Measurements from ENCODE around the gene ASTL. TPM values are rescaled to one million over a fixed set of nuclear protein-coding genes. Genes with fewer than 3 reads are reported as not detected.

The ASTL gene
- not detected for polyA plus RNA-seq

GRCh38 chr2:96138179-96139145, at the start of gene ASTL:
TSS of gene ASTL (minus strand) at chr2:96138502. CDS start at chr2:96138436, 66 bp downstream.
- H3K4me1 Mint-ChIP-seq: peaks cover 11 to 16% (median 13%) of the 10 kb centered on the region in 3 donors
- H3K4me3 Mint-ChIP-seq: peak within 1 kb of the TSS in 2 of 4 donors; percentile 17 to 53
- H3K27ac Mint-ChIP-seq: peak within 1 kb of the TSS; percentile 67 to 84 (median 83)
- no peaks in the 10 kb centered on the region for H3K9me3 Mint-ChIP-seq
- H3K36me3 Mint-ChIP-seq: no peaks in the 10 kb centered on the region
- no peaks in the 10 kb centered on the region for H3K27me3 Mint-ChIP-seq

- H3K4me1 Mint-ChIP-seq: peaks cover 0 to 3% (median 3%) of the 10 kb centered on the region in 3 donors
- no peak overlapping the region for H3K4me3 Mint-ChIP-seq
- H3K9me3 Mint-ChIP-seq: no peaks in the 10 kb centered on the region
- no peaks in the 10 kb centered on the region for H3K27me3 Mint-ChIP-seq
- H3K27ac Mint-ChIP-seq: no peak overlapping the region
- H3K36me3 Mint-ChIP-seq: peaks cover 6% of the 10 kb centered on the region
Observed at GRCh38 chr2:96186562-96186961, 48.3 kb upstream of the ASTL start.

GRCh38 chr2:96185516-96185915, 47.2 kb upstream of the ASTL start:
- peaks cover 6% of the 10 kb centered on the region for H3K36me3 Mint-ChIP-seq
- H3K9me3 Mint-ChIP-seq: no peaks in the 10 kb centered on the region
- peak overlapping the region in 1 of 3 donors; percentile 77 for H3K27ac Mint-ChIP-seq

DNA sequence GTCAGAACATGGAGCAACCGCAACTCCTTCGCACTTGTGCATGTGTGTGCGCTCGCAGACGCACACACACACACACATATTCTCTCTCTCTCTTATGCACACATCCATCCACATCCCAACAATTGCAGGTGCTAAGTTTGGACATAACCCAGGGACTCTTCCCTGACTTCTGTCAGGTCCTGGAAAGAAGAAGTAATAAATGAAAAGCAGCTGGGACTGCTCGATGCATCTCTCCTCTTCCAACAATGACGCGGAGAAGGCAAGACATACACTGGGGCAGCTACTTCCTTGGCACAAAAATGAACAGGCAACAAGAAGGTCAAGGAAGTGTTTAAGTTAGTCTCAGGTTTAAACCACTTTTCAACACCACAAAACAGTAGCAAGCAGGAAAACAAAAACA, 46.7 kb upstream of the ASTL start:
- no peaks in the 10 kb centered on the region for H3K9me3 Mint-ChIP-seq
- peaks cover 6% of the 10 kb centered on the region for H3K36me3 Mint-ChIP-seq
- H3K4me3 Mint-ChIP-seq: no peak overlapping the region
- peak overlapping the region in 1 of 3 donors; percentile 77 for H3K27ac Mint-ChIP-seq
- peaks cover 0 to 5% (median 3%) of the 10 kb centered on the region in 3 donors for H3K4me1 Mint-ChIP-seq
- H3K27me3 Mint-ChIP-seq: no peaks in the 10 kb centered on the region

More at GRCh38 chr2:96185516-96185915, 47.2 kb upstream of the ASTL start:
- no peak overlapping the region for H3K4me3 Mint-ChIP-seq
- H3K4me1 Mint-ChIP-seq: peaks cover 0 to 5% (median 3%) of the 10 kb centered on the region in 3 donors
- no peaks in the 10 kb centered on the region for H3K27me3 Mint-ChIP-seq

DNA sequence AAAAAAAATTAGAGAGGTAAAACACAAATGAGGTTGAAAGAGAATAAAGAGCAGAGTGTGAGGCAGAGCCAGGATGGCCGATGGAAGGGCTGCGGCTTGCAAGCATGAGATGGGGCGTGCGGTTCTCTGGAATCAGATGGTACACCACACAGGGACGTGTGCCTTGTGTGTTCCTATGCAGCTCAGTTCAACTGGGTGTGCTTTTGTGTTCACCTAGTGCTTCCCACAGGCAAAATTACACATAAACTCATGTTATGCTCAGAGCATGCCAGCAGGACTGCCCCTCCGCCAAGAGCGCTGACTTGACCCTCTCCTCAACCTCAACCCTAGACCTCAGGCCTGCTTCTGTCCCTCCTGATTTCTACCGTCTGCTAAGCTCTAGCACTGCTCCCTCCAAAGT, 45.9 kb upstream of the ASTL start:
- Mint-ChIP-seq H3K36me3 (peaks cover 4% of the 10 kb centered on the region), H3K27ac (no peak overlapping the region), H3K27me3 (no peaks in the 10 kb centered on the region), H3K4me3 (no peak overlapping the region), H3K9me3 (no peaks in the 10 kb centered on the region), H3K4me1 (peaks cover 0 to 5% (median 3%) of the 10 kb centered on the region in 3 donors)

DNA sequence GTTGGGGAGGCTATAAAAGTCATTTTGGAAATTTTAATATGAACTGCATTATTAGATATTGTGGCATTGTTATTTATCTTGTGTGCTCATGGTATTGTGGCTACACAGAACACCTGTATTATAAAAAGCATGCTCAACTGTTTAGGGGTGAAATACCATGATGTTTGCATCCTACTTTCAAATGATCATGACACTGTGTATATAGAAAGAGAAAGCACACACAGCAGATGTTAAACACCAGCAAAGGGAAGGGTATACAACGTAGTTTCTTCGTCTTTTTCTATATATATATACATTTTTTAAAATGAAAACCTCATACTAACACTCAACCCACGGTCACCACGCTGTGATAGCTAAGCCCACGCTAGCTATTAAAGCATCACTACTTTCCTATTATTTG, 43.2 kb upstream of the ASTL start:
- H3K36me3 Mint-ChIP-seq: peaks cover 4% of the 10 kb centered on the region
- no peak overlapping the region for H3K27ac Mint-ChIP-seq

DNA sequence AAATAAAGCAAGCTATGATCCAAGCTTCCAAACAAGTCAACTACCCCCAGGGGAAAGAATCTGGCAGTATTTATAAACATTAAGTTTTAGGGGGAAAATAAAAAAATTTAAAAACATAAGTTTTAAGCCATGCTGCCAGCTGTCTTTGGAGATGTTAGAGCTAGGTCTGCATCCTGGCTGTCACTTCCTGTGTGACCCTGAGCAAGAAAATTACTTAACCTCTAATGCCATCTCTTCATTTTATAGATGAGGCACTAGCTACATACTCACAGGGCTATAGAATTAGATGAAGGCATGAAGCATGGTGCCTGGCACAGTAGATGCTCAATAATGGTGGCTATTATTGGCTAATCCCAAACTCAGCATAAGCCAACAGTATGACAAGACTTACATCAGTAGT, 42.2 kb upstream of the ASTL start:
- Mint-ChIP-seq H3K27ac (no peak overlapping the region), H3K36me3 (peaks cover 4% of the 10 kb centered on the region), H3K9me3 (no peaks in the 10 kb centered on the region), H3K4me1 (peaks cover 0 to 6% (median 4%) of the 10 kb centered on the region in 3 donors), H3K4me3 (no peak overlapping the region), H3K27me3 (peaks cover 10% of the 10 kb centered on the region)

More for the DNA sequence above, 43.2 kb upstream of the ASTL start:
- H3K9me3 Mint-ChIP-seq: no peaks in the 10 kb centered on the region
- H3K27me3 Mint-ChIP-seq: peaks cover 3% of the 10 kb centered on the region
- no peak overlapping the region for H3K4me3 Mint-ChIP-seq
- H3K4me1 Mint-ChIP-seq: peaks cover 0 to 6% (median 4%) of the 10 kb centered on the region in 3 donors

- Mint-ChIP-seq H3K4me3 (no peak overlapping the region), H3K36me3 (peaks cover 4% of the 10 kb centered on the region), H3K27ac (no peak overlapping the region), H3K4me1 (peaks cover 0 to 6% (median 4%) of the 10 kb centered on the region in 3 donors), H3K9me3 (no peaks in the 10 kb centered on the region), H3K27me3 (peaks cover 10% of the 10 kb centered on the region)
Observed at GRCh38 chr2:96180002-96180401, 41.7 kb upstream of the ASTL start.

- Mint-ChIP-seq H3K4me3 (no peak overlapping the region), H3K36me3 (no peaks in the 10 kb centered on the region), H3K27ac (no peak overlapping the region), H3K4me1 (peaks cover 5 to 10% (median 8%) of the 10 kb centered on the region in 3 donors), H3K27me3 (peaks cover 12% of the 10 kb centered on the region), H3K9me3 (no peaks in the 10 kb centered on the region)
Observed at GRCh38 chr2:96176661-96177060, 38.4 kb upstream of the ASTL start.

GRCh38 chr2:96175951-96176350, 37.6 kb upstream of the ASTL start:
- Mint-ChIP-seq H3K4me3 (no peak overlapping the region), H3K27me3 (peaks cover 12% of the 10 kb centered on the region), H3K27ac (no peak overlapping the region), H3K36me3 (no peaks in the 10 kb centered on the region), H3K9me3 (no peaks in the 10 kb centered on the region), H3K4me1 (peaks cover 5 to 10% (median 5%) of the 10 kb centered on the region in 3 donors)

DNA sequence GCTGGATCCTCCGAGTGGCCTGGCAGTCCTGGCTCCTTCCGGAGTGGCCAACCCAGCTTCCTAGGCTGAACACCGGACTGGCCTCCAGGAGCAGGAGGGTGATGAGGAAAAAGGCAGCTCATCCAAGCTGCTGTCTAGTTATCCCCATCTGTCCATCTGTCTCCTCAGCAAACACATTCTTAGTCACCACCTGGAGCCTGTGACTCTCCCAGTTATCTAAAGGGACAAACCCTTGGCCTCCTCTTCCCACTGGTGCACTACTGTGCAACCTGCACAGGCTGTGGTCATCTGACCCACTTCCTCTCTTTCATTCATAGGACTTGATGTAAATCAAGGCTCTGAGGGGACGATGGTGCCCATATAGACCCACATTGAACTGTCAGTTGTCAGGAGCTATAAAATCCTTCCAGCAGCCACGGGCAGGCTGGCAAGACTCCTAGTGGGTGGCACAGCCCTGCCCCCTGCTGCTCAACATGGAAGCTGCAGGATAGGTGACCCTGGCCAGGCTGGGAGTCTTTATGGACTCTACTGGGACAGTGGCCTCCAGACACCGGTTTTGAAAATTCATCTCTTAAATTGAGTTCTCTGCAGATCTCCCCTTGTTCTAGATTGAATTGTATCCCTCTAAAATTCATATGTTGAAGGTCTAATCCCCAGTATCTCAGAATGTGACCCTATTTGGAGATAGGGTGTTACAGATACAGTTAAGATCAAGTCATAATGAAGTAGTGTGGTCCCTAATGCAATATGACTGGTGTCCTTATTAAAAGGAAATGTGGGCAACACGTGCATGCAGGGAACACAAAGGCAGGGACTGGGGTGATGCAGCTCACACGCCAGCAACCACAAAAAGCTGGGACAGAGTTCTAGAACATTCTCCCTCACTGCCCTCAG, 36.2 kb upstream of the ASTL start:
- Mint-ChIP-seq H3K9me3 (no peaks in the 10 kb centered on the region), H3K36me3 (no peaks in the 10 kb centered on the region), H3K4me1 (peaks cover 5 to 6% (median 5%) of the 10 kb centered on the region in 3 donors), H3K4me3 (no peak overlapping the region), H3K27me3 (peaks cover 12% of the 10 kb centered on the region), H3K27ac (peak overlapping the region in 1 of 3 donors; percentile 1)

DNA sequence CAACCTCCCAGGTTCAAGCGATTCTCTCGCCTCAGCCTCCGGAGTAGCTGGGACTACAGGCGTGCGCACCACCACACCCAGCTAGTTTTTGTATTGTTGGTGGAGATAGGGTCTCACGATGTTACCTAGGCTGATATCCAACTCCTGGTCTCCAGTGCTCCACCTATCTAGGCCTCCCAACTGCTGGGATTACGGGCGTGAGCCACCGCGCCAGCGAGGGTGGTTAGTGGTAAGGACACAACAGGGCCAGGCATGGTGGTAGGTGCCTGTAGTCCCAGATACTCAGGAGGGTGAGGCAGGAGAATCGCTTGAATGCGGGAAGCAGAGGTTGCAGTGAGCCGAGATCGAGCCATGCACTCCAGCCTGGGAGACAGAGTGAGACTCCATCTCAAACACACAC, 33.5 kb upstream of the ASTL start:
- Mint-ChIP-seq H3K4me3 (no peak overlapping the region), H3K36me3 (no peaks in the 10 kb centered on the region), H3K27me3 (peaks cover 12% of the 10 kb centered on the region), H3K27ac (no peak overlapping the region), H3K4me1 (peaks cover 5 to 13% (median 10%) of the 10 kb centered on the region in 3 donors), H3K9me3 (no peaks in the 10 kb centered on the region)

- Mint-ChIP-seq H3K4me3 (no peak overlapping the region), H3K4me1 (peaks cover 5 to 13% (median 8%) of the 10 kb centered on the region in 3 donors), H3K27ac (peak overlapping the region in 1 of 3 donors; percentile 50), H3K27me3 (peaks cover 3% of the 10 kb centered on the region), H3K9me3 (no peaks in the 10 kb centered on the region), H3K36me3 (no peaks in the 10 kb centered on the region)
Observed at GRCh38 chr2:96170626-96171025, 32.3 kb upstream of the ASTL start.

GRCh38 chr2:96169868-96170507, 31.7 kb upstream of the ASTL start:
- H3K27ac Mint-ChIP-seq: no peak overlapping the region
- H3K27me3 Mint-ChIP-seq: peaks cover 3% of the 10 kb centered on the region
- no peaks in the 10 kb centered on the region for H3K9me3 Mint-ChIP-seq
- H3K36me3 Mint-ChIP-seq: no peaks in the 10 kb centered on the region
- peaks cover 7 to 14% (median 9%) of the 10 kb centered on the region in 3 donors for H3K4me1 Mint-ChIP-seq
- no peak overlapping the region for H3K4me3 Mint-ChIP-seq

Measured in IgD-negative memory B cell (primary cell).